Epithelial cell of prostate (primary cell): Measurements from ENCODE around the gene NCAM1.

Source experiments
- DNase-seq: peaks from one replicate; pipeline ENCODE4 v3.0.0-alpha.2; 2011; ENCODE audit warnings: low read depth, low spot score
- H3K27ac ChIP-seq: fragments of 450-650 bp; 2 replicates; pipeline ENCODE4 v1.5.1; 2017; ENCODE audit warnings: mild to moderate bottlenecking

Gene NCAM1

GRCh38 chr11:113241636-113242054 lies 280.4 kb downstream of the NCAM1 start:
- no peak for DNase-seq
- H3K27ac ChIP-seq = no peak overlapping the region

- H3K27ac ChIP-seq = no peak overlapping the region
- no peak for DNase-seq
These were observed 280.8 kb downstream of the NCAM1 start for GRCh38 chr11:113242060-113242459.

GRCh38 chr11:113242767-113243397 lies 281.7 kb downstream of the NCAM1 start:
- no peak overlapping the region for H3K27ac ChIP-seq
- no peak for DNase-seq

- H3K27ac ChIP-seq = no peak overlapping the region
- DNase-seq = no peak
These were observed 282.5 kb downstream of the NCAM1 start for GRCh38 chr11:113243696-113244095.

- no peak overlapping the region for H3K27ac ChIP-seq
- DNase-seq = no peak
These were observed 284.0 kb downstream of the NCAM1 start for GRCh38 chr11:113245216-113245615.

GRCh38 chr11:113247221-113247620 lies 286.0 kb downstream of the NCAM1 start:
- no peak for DNase-seq
- no peak overlapping the region for H3K27ac ChIP-seq

- DNase-seq = no peak
- no peak overlapping the region for H3K27ac ChIP-seq
These were observed 286.7 kb downstream of the NCAM1 start for GRCh38 chr11:113247966-113248365.

GRCh38 chr11:113248702-113249490 lies 287.7 kb downstream of the NCAM1 start:
- no peak for DNase-seq

GRCh38 chr11:113249491-113249763 lies 288.2 kb downstream of the NCAM1 start:
- DNase-seq = no peak
- no peak overlapping the region for H3K27ac ChIP-seq

More at GRCh38 chr11:113248702-113249490, 287.7 kb downstream of the NCAM1 start:
- no peak overlapping the region for H3K27ac ChIP-seq

- DNase-seq = no peak
- no peak overlapping the region for H3K27ac ChIP-seq
These were observed 288.6 kb downstream of the NCAM1 start for GRCh38 chr11:113249786-113250185.

- no peak overlapping the region for H3K27ac ChIP-seq
- no peak for DNase-seq
These were observed 290.1 kb downstream of the NCAM1 start for GRCh38 chr11:113251281-113251680.

GRCh38 chr11:113253406-113253805 lies 292.2 kb downstream of the NCAM1 start:
- no peak overlapping the region for H3K27ac ChIP-seq
- DNase-seq = no peak

GRCh38 chr11:113255096-113255495 lies 293.9 kb downstream of the NCAM1 start:
- no peak overlapping the region for H3K27ac ChIP-seq
- DNase-seq = no peak

GRCh38 chr11:113255741-113256140 lies 294.5 kb downstream of the NCAM1 start:
- DNase-seq = no peak

GRCh38 chr11:113256431-113257202 lies 295.4 kb downstream of the NCAM1 start:
- H3K27ac ChIP-seq = no peak overlapping the region
- no peak for DNase-seq

More at GRCh38 chr11:113255741-113256140, 294.5 kb downstream of the NCAM1 start:
- H3K27ac ChIP-seq = no peak overlapping the region

- DNase-seq = no peak
- H3K27ac ChIP-seq = no peak overlapping the region
These were observed 298.8 kb downstream of the NCAM1 start for GRCh38 chr11:113260096-113260425.

- DNase-seq = no peak
- no peak overlapping the region for H3K27ac ChIP-seq
These were observed 299.3 kb downstream of the NCAM1 start for GRCh38 chr11:113260541-113260940.

- DNase-seq = no peak
- no peak overlapping the region for H3K27ac ChIP-seq
These were observed 300.7 kb downstream of the NCAM1 start for GRCh38 chr11:113261709-113262475.

GRCh38 chr11:113262594-113262993 lies 301.4 kb downstream of the NCAM1 start:
- no peak for DNase-seq
- no peak overlapping the region for H3K27ac ChIP-seq

GRCh38 chr11:113263458-113264259 lies 302.4 kb downstream of the NCAM1 start:
- H3K27ac ChIP-seq = no peak overlapping the region
- no peak for DNase-seq
